Fibroblast of peridontal ligament (primary cell): ENCODE results near the gene RXRA.

ENCODE experiments used
- DNase-seq: peaks from one replicate; pipeline ENCODE4 v3.0.0-alpha.2; 2010; ENCODE audit errors: extremely low read depth

Gene RXRA

GRCh38 chr9:134381671-134382516 lies 55.6 kb downstream of the RXRA start:
- DNase-seq = no peak

GRCh38 chr9:134382733-134383132 lies 56.5 kb downstream of the RXRA start:
- no peak for DNase-seq

DNA sequence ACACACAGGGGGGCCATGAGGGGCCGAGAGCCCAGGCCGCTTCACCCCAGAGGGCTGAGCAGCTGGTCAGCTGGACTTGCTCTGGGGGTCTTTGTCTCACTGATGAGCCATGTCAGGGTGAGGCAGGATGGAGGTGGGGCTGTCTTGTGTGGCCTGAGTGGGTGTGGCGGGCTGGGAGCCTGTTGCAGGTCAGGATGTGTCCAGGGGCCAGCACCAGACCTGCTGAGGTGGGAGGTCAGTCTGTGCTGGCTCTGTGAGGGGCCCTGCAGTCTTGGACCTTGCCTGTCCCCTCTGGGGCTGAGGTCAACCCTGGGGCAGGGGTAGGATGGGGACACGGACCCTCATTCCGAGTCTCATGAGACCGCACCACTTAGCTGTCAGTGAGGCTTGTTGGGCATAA lies 56.9 kb downstream of the RXRA start:
- DNase-seq = no peak

DNA sequence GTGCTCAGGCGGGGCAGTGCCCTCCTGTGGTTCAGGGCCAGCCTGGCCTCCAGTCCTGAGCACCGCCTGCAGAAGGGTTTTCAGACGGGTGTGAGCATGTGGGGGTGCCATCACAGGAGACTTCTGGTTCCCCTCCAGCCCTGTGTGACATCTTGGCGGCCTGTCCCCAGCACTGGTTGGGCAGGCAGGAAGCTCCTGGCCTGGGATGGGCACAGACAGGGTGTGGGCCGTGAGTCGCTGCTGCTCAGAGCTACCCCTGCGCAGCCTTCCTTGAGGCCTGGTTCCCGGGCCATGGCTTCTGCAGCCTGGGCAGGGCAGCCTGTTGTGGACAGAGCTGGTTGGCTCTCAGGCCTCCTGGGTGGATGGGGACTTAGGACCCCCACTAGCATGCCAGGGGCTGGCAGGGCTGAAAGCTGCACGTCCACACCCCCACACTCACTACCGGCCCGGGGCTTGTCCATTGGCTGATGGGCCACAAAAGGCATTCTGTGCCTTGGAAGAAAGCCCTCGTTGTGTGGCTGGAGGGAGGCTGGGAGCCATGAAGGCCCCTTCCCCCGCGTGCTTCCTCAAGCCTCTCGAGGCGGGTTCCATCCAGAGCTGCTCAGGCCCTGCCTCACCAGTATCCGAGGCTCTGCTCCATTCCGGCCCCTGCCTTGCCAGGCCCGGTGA lies 58.7 kb downstream of the RXRA start:
- no peak for DNase-seq

DNA sequence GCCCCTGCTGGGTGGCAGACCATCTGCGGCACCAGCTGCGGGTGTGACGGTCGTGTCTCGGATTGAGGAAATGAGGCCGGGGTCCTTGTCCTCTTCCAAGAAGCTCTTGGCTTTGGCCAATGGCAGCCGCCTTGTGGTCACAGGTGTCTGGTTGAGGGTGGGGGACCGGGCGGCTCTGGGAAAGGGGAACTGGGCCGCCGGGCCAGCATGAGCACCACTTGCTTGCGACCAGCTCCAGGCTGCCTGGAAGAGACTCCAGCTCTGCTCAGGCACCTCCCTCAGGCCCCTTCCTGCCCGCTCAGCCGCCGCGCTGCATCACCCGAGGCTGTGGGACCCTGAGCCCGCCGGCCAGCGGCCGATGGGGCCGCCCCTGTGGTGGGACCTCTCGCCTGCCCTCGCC lies 59.7 kb downstream of the RXRA start:
- no peak for DNase-seq

- no peak for DNase-seq
These were observed 60.9 kb downstream of the RXRA start for GRCh38 chr9:134386951-134387831.

DNA sequence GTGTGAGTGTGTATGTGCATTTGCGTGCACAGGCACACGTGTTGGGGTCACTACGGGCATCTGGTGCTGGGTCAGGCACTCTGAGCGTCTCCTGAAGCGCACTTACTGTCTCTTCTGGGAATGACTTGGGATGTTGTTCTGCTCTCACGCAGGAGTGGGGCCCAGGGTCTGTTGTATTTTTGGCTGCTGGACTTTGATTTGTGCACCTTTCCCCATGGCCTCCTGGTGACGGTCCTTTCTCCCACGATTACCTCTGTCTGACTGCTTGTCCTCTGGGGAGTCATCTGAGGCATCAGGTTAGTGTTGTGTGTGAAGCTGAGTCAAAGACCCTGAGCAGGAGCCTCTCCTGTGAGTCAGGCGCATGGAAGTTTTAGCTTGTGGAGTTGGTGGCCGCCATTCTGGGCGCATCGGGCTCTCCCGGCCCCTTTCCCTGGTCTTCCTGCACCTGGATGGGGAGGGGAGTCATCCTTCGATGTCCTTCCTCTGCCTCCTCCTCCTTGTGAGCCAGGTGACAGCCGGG lies 62.1 kb downstream of the RXRA start:
- DNase-seq = no peak

DNA sequence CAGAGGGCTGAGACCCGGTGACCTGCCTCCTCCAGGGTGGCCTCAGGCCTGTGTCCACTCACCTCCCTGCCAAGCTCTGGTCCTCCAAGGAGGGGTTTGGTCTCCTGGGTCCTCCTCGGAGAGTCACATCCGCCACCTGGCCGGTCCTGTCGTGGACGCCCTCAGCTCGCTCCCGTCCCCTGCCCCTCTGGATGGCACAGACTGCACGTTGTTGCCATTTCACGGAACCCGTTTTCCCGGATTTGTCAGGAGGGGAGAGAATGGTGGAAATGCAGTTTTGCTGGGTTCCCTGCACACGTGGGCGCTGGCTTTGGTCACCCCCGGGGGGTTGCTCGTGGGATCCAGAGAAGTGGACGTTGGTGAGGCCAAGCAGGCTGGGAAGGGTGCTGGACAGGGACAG lies 62.7 kb downstream of the RXRA start:
- no peak for DNase-seq

DNA sequence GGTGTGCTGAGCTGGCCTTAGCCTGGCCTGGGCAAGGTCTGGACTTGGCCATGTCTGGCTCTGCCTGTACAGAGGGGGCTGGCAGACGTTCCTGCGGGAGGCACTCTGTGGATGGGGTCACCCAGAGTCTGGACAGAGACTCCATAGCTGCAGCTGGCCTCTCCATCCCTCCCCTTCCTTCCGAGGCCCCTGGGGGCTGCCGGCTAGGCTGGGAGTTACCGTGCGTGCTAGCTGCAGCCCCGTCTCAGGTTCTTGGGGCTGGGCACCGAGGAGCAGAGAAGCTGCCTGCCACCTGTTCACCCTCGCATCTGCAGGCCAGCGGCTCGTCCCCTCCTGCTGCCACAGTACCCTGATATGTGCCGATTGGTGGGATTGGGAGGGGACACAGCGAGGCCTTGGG lies 63.4 kb downstream of the RXRA start:
- DNase-seq = no peak

- no peak for DNase-seq
These were observed 64.3 kb downstream of the RXRA start for GRCh38 chr9:134390537-134390936.

- DNase-seq = no peak
These were observed 64.7 kb downstream of the RXRA start for GRCh38 chr9:134390947-134391318.

- DNase-seq = no peak
These were observed 65.3 kb downstream of the RXRA start for GRCh38 chr9:134391319-134392231.

GRCh38 chr9:134392900-134393299 lies 66.6 kb downstream of the RXRA start:
- DNase-seq = no peak

- DNase-seq = no peak
These were observed 67.5 kb downstream of the RXRA start for GRCh38 chr9:134393582-134394280.

- no peak for DNase-seq
These were observed 68.8 kb downstream of the RXRA start for GRCh38 chr9:134395002-134395517.

- DNase-seq = no peak
These were observed 69.5 kb downstream of the RXRA start for GRCh38 chr9:134395737-134396257.

DNA sequence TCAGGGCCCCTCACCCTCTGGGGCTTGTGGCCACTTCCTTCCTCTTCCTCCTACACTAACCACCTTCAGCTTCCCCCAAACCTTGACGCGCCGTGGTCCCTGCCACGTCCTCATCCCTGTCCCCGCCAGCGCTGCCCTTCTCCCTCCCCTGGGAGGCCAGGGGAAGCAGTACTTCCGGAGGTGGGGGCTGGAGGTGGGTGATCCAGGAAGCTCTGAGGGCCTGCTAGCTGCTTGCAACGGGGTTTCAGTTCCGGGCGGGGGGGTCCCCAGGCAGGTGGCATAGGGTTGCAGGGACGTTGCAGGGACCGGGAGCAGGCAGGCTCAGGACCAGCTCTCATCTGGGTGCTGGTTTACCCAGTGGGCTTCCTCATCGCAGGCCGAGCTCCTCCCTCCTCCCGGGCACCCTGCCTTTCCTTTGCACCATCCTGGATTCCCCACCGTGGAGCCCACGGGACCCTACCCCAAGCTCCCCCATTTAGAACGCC lies 70.0 kb downstream of the RXRA start:
- DNase-seq = no peak

DNA sequence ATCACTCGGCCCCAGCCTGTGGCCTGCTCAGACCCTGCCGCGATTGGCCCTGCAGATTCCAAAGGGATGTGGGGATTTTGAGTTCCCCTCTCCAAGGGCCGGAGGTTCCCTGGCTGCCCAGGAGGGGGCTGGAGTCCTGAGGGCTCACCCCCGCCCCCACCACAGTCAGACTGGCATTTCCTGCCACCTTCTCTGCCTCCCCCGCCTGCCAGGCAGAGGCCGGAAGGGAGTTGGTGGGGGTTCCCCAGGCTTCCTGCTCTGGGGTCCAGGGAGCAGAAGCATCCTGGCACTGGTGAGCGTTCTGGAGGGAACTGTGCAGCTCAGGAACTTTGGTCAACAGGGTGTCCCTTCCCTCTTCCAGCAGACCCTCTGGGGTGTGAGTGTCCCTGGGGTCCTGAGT lies 70.6 kb downstream of the RXRA start:
- no peak for DNase-seq

GRCh38 chr9:134398756-134399155 lies 72.5 kb downstream of the RXRA start:
- DNase-seq = no peak
